Subcutaneous adipose tissue (tissue), 4 donors: ENCODE measurements around the gene ITSN2. TPM values are rescaled to one million over a fixed set of nuclear protein-coding genes. Genes with fewer than 3 reads are reported as not detected.

ENCODE experiments used
- total RNA-seq, 4 donors: library from RNA; depleted of rRNA; stranded (reverse); fragments of >200 nt; gene quantifications; one replicate each; pipeline ENCODE4 v1.1.0, GENCODE V29; 2016
- TF ChIP-seq, protein P1 (sequence below): fragments of 450-650 bp; IDR thresholded peaks from one replicate; pipeline ENCODE4 v1.5.1; 2016; ENCODE audit warnings: low read depth, mild to moderate bottlenecking, control low read depth, antibody characterized with exemption, moderate library complexity

The ITSN2 gene
- total RNA-seq, 4 donors from 2014 or later = 51.5 to 69.9 (median 61.9) TPM

DNA sequence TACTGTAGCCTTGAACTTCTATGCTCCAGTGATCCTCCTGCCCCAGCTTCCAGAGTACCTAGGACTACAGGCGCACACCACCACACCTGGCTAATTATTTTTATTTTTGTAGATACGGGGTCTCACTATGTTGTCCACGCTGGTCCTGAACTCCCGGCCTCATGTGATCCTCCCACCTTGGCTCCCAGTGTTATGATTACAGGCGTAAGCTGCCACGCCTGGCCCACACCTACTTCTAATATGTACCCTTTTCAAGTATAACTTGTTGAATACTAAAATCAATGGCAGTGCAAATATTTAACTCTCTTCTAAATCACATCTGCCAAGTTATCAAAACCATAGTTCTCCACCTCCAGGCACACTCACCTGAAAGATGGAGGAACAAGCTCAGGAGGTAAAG, 58.7 kb downstream of the ITSN2 start:
- TF ChIP-seq, protein P1, sequence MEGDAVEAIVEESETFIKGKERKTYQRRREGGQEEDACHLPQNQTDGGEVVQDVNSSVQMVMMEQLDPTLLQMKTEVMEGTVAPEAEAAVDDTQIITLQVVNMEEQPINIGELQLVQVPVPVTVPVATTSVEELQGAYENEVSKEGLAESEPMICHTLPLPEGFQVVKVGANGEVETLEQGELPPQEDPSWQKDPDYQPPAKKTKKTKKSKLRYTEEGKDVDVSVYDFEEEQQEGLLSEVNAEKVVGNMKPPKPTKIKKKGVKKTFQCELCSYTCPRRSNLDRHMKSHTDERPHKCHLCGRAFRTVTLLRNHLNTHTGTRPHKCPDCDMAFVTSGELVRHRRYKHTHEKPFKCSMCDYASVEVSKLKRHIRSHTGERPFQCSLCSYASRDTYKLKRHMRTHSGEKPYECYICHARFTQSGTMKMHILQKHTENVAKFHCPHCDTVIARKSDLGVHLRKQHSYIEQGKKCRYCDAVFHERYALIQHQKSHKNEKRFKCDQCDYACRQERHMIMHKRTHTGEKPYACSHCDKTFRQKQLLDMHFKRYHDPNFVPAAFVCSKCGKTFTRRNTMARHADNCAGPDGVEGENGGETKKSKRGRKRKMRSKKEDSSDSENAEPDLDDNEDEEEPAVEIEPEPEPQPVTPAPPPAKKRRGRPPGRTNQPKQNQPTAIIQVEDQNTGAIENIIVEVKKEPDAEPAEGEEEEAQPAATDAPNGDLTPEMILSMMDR = no peak

DNA sequence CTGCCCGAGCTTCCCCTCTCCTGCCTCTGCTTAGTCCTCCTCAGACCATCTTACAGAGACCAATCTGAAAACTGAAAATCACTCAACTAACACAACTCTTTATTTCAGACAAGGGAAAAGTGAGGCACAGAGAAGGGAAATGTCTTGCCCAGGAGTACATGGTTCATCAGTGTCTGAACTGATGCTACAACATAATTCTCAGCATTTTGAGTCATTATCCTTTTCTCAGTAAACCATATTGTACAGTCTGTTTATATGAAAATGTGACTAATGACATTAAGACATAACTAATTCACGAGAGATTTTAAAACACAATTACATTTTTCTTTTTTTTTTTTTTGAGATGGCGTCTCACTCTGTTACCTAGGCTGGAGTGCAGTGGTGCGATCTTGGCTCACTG, 62.7 kb downstream of the ITSN2 start:
- TF ChIP-seq, protein P1 = no peak

DNA sequence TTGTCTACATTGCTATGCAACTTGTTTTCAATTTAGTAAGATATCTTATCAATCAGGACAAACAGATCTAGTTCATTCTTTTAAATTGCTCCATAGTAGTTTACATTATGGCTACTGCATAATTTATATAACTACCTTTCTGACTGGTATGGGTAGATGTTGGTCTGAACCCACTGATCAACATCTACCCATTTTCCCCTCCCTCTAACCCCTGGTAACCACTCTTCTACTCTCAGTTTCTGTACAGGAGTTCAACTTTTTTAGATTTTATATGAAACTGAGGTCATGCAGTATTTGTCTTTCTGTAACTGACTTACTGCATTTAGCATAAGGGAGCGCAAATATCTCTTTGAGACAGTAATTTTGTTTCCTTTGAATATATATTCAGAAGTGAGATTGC, 73.2 kb downstream of the ITSN2 start:
- TF ChIP-seq, protein P1 = no peak

DNA sequence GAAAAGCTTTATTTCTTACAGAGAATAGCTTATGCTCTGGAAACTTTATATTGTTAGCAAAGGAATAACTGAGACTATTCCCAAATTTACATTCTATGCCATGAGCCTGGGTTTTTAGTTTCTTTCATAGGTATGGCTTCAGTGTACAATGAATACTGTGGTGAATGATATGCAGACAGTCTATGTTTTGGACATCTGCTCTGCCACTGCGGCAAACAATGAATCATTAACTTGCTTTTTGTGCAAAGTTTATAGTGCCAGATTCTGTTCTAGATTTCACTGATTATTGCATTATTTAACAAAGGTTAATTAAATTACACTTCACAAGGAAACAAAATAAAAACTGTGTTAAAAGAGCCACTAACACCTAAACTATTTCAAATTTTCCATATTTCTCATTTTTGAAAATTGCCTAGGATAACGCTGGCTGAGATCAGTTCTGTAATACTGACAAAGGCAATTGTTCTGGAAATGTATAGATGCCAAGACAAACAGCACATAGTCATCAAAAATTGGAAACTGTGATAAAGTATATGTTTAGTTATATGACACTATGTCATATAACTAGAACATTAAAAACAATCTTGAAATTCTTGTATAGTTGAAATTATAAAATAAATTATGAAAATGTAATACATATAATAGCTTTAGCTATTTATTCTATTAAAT, 74.7 kb downstream of the ITSN2 start:
- TF ChIP-seq, protein P1 = no peak

DNA sequence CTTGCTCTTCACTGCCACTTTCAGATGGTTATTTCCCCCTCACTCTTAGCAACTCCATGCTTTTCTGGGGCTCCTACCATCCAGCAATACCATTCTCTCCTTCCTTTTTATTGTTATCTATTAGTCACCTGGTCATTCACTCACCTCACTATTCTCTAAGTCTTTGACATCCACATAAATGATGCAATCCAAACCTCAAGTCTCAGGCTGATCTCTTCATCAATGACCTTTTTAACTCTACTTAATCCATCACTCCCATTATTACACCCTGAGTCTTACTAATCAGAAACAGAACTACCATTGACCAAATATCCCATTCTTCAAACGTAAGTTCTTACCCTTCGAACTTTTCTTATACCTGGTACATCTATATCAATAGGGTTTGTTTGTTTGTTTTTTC, 79.7 kb downstream of the ITSN2 start:
- TF ChIP-seq, protein P1 = no peak

DNA sequence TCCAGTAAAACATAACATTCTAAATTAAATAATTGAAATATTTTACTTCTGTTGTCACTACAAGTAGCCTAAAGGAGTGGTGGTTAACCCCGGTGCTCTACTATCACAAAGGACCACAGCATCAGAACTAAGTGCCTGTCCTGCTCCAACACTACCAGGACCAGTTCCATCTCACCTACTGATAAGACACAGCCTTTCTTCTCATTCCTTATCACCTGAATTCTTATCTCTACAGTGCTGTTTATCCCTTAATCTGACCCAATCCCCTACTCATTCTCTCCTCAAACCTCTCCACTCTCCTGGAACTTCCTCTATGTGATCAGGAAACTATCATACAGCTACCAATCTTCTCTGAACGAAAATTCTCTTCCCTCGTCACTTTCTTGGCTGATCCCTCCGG, 80.2 kb downstream of the ITSN2 start:
- TF ChIP-seq, protein P1 = no peak

DNA sequence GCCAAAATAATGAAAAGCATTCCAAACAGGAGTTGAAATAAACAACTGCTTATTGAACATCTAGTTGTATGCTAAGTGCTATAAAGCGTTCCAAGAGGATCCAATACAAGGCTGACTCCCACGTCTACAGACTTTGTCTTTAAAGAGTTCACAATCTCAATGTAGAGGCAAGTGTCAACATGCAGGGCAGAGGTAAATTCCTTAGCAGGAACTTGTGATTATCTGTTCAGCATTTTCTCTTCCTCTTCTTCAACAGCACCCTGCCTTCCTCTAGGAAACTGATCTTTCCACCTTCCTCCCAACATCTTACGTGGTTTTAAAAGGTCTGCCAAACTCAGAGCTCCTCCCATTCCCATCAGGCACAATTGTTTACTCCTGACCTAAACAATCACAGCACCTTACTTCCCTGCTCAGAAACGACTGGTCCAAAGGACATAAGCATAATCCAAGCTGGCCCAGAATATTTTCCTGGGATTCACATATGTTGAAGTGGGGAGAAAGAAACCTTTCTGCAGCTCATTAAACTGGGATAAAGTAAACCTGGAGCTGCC, 83.9 kb downstream of the ITSN2 start:
- TF ChIP-seq, protein P1 = no peak
